Left lung (tissue), 10 donors: ENCODE results near the gene RMDN2. TPM values are rescaled to one million over a fixed set of nuclear protein-coding genes. Genes with fewer than 3 reads are reported as not detected.

Experiments
- ATAC-seq: fragments of 200-7000 bp; cut with Tn5 transposase; one replicate; pipeline ENCODE4 v1.9.1; 2020; ENCODE audit warnings: moderate library complexity
- DNase-seq, 4 donors: peaks; one replicate each; pipeline ENCODE4 v3.0.0-alpha.2; 2013 to 2020
- H3K27ac ChIP-seq, 2 donors: fragments of 200-600 bp; sonication (generic) in 1 of 2; one replicate each; pipeline versions ENCODE4 v1.5.0 to v1.8.0; 2020 to 2021
- H3K27me3 ChIP-seq, 2 donors: fragments of 200-600 bp; sonication (generic) in 1 of 2; one replicate each; pipeline versions ENCODE4 v1.5.0 to v1.8.0; 2020 to 2021
- H3K36me3 ChIP-seq, 2 donors: fragments of 200-600 bp; sonication (generic) in 1 of 2; one replicate each; pipeline versions ENCODE4 v1.5.0 to v1.8.0; 2020 to 2021
- H3K4me1 ChIP-seq, 2 donors: fragments of 200-600 bp; one replicate each; pipeline ENCODE4 v1.8.0; 2021
- H3K4me3 ChIP-seq, 2 donors: fragments of 200-600 bp; sonication (generic) in 1 of 2; one replicate each; pipeline versions ENCODE4 v1.5.0 to v1.8.0; 2020 to 2021; ENCODE audit warnings: mild to moderate bottlenecking in 1 of 2
- H3K9me3 ChIP-seq, 2 donors: fragments of 200-600 bp; sonication (generic) in 1 of 2; one replicate each; pipeline versions ENCODE4 v1.5.0 to v1.8.0; 2020 to 2021
- CTCF ChIP-seq, 2 donors: fragments of 200-600 bp; sonication (generic) in 1 of 2; IDR thresholded peaks; one replicate each; pipeline versions ENCODE4 v1.5.0 to v1.8.0; 2021; ENCODE audit warnings: antibody characterized with exemption in 2 of 2
- intact Hi-C, 2 donors: fragments of 100-400 bp; cut with DNase I; formaldehyde crosslinking; loops; one replicate each; pipeline versions ENCODE4 v1.11.2 to v1.14.2; 2022
- polyA plus RNA-seq, 6 donors: library from polyadenylated mRNA; unstranded; fragments of 120-200 nt; gene quantifications; one replicate each; pipeline ENCODE4 v1.2.1, GENCODE V29; 2013; ENCODE audit not compliant: insufficient read length in 6 of 6
- total RNA-seq, 2 donors: library from RNA; stranded (reverse); fragmentation: NEBNext Ultra II Directional; extraction: Animal tissue kit (Norgen Biotek cat#: 25700); gene quantifications; one replicate each; pipeline ENCODE4 v1.2.1, GENCODE V29; 2021
- donor health status: DM: no; HTN: yes; CAD: no.
- donor health status: DM: no; HTN: no; CAD: no.

RMDN2 gene
- total and polyA plus RNA-seq, 8 donors: 14.2 to 21.7 (median 16.6) TPM

DNA sequence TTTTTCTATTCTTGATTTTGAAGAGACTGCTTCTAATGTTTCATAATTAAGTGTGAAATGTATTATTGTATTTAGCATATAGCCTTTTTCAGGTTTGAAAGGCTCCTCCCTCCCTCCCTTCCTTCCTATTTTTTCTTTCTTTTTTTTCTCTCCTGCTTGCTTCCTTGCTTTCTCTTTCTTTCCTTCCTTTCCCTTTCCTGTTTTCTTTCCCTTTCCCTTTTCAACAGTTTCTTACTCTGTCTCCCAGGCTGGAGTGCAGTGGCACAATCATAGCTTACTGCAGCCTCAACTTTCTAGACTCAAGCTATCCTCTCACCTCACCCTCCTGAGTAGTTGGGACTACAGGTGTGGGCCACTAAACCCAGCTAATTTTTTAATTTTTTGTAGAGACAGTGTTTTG, 44.6 kb downstream of the RMDN2 start:
- no peak for DNase-seq

GRCh38 chr2:37971971-37972370, 46.9 kb downstream of the RMDN2 start:
- Histone ChIP-seq H3K27me3 (no peaks in the 10 kb centered on the region), H3K36me3 (no peaks in the 10 kb centered on the region), H3K4me1 (no peaks in the 10 kb centered on the region), H3K9me3 (no peaks in the 10 kb centered on the region), H3K4me3 (no peak overlapping the region), H3K27ac (no peak overlapping the region)
- DNase-seq: no peak
- ATAC-seq: no peak
- no peak for TF ChIP-seq CTCF (IDR thresholded peaks at IDR 0.05)
- intact Hi-C loops: no loop called here

More for the DNA sequence above, 44.6 kb downstream of the RMDN2 start:
- Histone ChIP-seq H3K36me3 (no peaks in the 10 kb centered on the region), H3K4me3 (no peak overlapping the region), H3K27me3 (no peaks in the 10 kb centered on the region), H3K4me1 (no peaks in the 10 kb centered on the region), H3K27ac (no peak overlapping the region), H3K9me3 (no peaks in the 10 kb centered on the region)
- TF ChIP-seq CTCF (IDR thresholded peaks at IDR 0.05): no peak
- no peak for ATAC-seq
- intact Hi-C loops: no loop called here

DNA sequence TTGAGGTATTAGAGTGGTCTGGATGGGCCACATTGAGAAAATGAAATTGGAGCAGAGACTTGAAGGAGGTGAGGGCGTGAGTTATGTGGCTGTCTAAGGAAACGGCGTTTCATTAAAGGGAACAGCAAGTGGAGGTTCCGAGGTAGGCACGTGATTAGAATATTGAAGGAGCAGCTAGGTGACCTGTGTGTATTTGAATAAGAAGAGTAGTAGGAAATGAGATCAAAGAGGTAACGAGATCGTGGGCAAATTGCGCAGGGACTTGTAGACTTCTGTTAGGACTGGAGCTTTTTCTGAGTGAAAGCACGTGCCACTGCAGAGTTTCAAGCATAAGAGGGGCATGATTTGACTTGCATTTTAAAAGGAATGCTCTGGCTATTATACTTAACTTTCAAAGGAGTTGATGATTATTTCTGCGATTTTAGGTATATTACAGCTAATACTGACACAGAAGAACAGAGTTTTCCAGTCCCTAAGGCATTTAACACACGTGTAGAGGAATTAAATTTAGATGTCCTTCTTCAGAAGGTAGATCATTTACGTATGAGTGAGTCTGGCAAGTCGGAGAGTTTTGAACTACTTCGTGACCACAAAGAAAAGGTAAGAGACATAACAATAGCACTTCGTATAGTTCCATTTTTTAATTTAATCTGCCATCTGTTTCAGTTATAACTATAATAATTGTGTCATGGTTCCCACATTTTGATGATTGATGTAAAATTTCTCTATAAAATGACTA, 48.7 kb downstream of the RMDN2 start:
- no peaks in the 10 kb centered on the region for H3K36me3 ChIP-seq
- peak overlapping the region; percentile 8 to 20 for H3K4me3 ChIP-seq
- ATAC-seq (peak; percentile 92), DNase-seq (peak in 2 of 4 donors; percentile 13 to 31)
- H3K9me3 ChIP-seq: no peaks in the 10 kb centered on the region
- no peaks in the 10 kb centered on the region for H3K27me3 ChIP-seq
- intact Hi-C loops: no loop called here
- no peak overlapping the region for H3K27ac ChIP-seq
- H3K4me1 ChIP-seq: no peaks in the 10 kb centered on the region
- no peak for TF ChIP-seq CTCF (IDR thresholded peaks at IDR 0.05)

- TF ChIP-seq CTCF (IDR thresholded peaks at IDR 0.05): no peak
- ATAC-seq (no peak), DNase-seq (no peak)
- no peak overlapping the region for H3K27ac ChIP-seq
- H3K4me1 ChIP-seq: no peaks in the 10 kb centered on the region
- H3K4me3 ChIP-seq: no peak overlapping the region
- H3K9me3 ChIP-seq: no peaks in the 10 kb centered on the region
- H3K36me3 ChIP-seq: no peaks in the 10 kb centered on the region
- intact Hi-C loops: no loop called here
- no peaks in the 10 kb centered on the region for H3K27me3 ChIP-seq
Observed at GRCh38 chr2:37975808-37976207, 50.7 kb downstream of the RMDN2 start.

DNA sequence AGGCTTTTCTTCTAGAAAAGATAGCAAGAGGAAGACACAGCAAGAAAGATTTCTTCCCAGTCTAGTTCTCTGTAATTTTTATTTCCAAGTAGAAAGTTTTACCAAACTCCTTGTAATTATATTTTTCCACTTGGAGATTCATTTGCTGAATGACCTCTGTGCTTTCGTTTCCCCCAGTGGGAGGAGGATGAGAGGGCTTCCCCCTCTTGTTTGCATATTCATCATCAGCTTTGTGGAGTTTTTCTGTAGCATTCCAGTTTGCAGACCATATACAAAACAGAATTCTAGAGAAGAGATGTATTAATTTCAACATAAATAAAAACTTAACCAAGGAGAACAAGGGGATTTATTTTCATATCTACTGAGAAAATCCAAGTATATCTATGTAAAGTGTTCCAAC, 51.3 kb downstream of the RMDN2 start:
- TF ChIP-seq CTCF (IDR thresholded peaks at IDR 0.05): no peak
- H3K27ac ChIP-seq: no peak overlapping the region
- no peak overlapping the region for H3K4me3 ChIP-seq
- no peak for ATAC-seq
- DNase-seq: no peak
- intact Hi-C loops: no loop called here
- no peaks in the 10 kb centered on the region for H3K9me3 ChIP-seq
- no peaks in the 10 kb centered on the region for H3K36me3 ChIP-seq
- H3K27me3 ChIP-seq: no peaks in the 10 kb centered on the region
- H3K4me1 ChIP-seq: no peaks in the 10 kb centered on the region
